ENCODE results near the gene PTCD2.
"Not testable (repeated sequence)": the region's sequence is repeated elsewhere in the genome, so short reads cannot be mapped to it uniquely, and the experiment has no call there.

Gene PTCD2

DNA sequence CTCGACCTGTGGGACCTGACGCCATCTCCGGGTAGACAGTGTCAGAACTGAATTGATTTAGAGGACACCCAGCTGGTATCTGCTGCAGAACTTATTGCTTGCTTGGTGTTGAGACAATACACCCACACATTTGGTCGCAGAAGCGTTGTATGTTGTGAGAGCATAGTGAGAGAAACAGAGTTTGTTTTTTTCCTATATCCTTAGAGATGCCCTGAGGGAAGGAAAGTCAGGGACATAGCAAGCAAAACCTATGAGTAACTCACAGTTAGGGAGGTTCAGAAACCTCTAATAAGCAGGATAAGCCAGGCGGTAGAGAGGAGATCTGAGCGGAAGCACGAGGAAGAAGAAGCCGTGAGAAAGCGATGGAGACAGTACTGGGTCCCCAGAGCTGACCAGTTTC, 59.8 kb downstream of the PTCD2 start:
- no peak for DNase-seq (ENCODE audit: low read depth in 3 of 3)

DNA sequence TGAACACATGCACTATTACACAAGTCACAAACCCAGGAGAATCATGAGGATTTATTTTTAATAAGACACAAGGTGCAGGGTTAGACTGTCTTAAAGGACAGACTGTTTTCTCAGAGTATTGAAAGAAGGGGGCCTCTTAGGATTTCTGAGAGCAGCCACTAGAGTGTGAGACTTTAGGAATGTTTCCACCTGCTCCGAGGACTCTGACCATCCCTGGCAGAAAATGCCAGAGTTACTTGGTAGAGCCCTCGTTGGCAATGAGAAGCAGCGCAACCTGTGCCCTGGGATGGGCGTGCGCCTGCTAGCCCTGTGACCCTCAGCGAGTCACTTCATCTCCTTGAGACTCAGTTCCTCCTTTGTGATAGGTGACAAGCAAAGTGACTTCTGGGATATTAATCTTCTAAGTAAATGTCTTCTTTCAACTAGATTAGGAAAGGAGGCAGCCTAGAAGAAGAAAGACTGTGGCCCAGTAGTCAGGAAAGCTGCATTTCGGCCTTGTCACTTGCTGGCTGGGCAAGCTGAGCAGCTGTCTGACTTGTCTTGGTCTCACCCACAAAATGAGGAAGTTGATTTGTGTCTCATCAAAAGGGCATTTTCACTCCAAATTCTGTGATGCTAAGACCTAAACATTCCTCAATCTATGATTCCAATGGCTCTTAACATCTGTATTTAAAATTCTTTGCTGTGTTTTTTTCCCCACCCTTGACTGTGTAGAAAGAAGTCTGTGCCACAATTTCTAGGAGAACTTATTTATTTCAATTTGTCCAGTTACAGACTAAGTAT, 60.5 kb downstream of the PTCD2 start:
- DNase-seq (ENCODE audit: low read depth in 3 of 3): no peak

DNA sequence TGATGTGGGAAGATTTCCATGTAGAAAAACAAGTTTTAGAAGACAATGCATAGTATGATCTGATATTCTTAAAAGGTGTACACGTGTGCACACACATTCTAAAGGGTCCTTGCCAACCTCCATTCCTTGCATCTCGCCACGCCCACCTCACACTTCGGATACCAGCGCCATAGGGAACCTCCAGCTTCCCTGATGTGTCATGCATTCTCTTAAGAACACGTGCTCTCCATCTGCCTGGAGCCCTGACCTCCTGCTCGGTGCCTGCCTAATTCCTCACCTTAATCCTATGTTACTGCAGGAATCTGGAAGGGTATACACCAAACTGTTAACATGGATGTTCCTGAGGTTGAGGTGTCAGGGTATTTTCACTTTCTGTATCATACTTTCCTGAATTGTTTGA, 63.1 kb downstream of the PTCD2 start:
- DNase-seq (ENCODE audit: low read depth in 3 of 3): no peak

DNA sequence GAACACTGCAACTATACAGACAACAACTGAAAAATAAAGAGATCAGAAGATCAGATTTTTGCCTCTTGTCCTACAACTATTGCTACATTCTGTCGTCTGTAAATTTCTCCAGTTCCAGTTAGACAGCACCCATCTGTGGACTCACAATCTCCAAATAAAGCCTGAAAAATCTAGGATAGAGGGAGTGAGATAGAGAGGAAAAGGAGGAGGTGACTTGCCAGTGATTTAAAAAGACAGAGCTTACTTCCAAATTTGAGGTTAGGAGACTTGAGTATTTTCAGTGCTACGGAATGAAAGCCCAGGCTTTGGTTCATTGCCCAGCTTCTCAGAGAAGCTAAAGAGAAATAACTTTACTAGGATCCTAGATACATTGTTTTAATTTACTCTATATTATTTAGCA, 63.6 kb downstream of the PTCD2 start:
- DNase-seq (ENCODE audit: low read depth in 3 of 3): no peak

DNA sequence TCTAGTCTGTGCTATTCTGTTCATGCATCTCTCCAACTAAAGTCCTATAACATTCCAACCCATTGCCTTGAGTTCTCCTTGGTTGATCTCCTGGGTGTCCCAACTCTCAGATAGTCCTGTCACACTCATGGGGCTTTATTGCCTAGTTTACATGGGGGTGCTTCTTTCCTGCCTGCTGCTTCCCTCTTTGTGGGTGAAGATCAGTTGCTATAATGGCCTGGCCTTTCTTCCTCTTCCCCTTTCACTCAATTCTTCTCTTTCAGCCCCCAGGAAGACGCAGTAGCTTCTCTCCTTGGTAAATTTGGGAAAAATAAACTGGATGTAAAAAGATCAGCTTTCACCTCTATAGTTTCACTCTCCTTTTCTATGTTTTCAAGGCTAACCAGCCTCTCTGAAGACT, 66.5 kb downstream of the PTCD2 start:
- no peak for DNase-seq (ENCODE audit: low read depth in 3 of 3)

DNA sequence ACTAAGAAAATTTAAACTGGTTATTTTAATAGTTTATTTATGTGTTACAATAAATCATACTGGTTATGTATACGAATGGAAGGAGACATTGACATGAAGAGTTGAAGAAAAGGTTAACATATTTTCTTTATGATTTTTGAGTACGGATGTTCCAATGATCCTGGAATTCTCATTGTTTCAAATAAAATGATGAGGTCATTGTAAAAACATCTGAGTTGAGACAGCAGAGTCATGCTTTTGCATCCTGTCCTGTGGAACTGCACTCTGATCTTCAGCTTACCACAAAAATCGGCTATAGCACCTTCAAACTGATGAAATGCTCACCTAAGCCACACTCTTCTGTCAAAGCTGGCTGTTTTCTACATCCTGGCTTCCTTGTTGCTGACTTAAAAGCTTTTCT, 67.8 kb downstream of the PTCD2 start:
- DNase-seq (ENCODE audit: low read depth in 3 of 3): no peak

DNA sequence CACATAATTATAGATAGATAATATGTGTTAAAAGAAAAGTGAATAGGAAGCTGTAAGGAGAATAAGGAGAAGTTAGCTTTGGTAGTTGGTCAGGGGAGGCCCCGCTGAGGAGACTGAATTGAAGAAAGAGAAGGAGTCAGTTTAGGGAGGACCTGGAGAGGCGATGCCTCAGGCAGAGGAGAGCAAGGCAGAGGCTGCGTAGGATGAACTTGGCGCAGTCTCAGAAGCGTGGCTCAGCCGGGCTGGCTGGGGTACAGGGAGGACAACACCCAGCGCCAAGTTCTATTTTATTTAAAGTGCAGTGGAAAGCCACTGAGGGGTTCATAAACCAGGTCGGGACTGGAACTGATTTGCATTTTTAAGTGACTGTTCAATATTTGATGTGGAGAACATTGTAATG, 68.5 kb downstream of the PTCD2 start:
- no peak for DNase-seq (ENCODE audit: low read depth in 3 of 3)

DNA sequence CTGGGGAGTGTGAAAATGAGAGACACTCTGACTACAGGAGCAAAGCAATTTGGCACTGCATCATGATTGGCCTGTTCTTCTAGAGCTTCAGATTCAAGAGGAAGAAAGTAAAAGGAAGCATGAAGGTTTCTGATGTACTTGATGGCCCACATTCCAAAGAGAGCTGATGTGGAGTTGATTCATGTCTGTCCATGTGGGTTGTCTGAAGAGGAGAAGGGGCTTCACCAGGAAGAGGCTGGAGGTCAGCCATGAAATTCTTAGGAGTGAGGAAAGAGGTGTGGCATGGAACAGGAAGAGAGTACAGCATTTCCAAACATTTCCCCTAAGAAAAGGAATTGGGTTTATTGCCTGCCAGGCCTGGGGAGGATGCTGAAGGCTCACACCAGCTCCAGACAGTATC, 70.7 kb downstream of the PTCD2 start:
- no peak for DNase-seq (ENCODE audit: low read depth in 3 of 3)

DNA sequence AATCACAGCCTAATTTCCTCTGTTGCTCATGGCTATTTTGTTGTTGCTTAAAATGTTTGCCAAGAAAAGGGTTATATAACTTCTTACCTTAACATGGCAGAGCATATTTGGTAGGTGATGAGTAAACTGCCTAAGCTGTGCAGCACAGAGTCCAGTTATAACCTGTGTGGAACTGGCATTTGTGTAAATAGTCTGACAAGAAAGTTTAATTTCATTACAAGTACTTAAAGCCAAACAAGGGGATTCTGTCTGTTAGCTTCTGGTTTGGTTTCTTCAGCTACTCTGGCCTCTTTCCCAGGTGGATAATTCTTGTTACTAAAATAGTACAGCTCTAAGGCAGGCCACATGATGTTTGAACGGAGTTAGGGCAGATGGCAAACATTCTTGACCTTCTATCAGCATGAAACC, 72.2 kb downstream of the PTCD2 start:
- DNase-seq (ENCODE audit: low read depth in 3 of 3): no peak

DNA sequence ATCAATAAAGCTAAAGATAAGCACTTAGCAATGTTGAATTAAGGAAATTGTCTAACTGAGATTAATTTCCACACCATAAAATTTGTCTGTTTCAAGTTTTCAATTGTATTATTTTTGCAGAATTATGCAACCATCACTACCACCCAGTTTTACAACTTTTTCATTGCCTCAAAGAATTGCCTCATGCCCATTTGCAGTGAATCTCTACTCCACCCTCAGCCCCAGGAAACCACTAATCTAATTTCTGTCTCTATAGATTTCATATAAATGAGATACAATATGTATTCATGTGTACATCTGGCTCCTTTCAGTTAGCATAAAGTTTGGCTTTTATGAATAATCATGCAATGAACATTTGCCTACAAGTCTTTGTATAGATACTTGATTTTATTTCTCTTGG, 72.9 kb downstream of the PTCD2 start:
- no peak for DNase-seq (ENCODE audit: low read depth in 3 of 3)

DNA sequence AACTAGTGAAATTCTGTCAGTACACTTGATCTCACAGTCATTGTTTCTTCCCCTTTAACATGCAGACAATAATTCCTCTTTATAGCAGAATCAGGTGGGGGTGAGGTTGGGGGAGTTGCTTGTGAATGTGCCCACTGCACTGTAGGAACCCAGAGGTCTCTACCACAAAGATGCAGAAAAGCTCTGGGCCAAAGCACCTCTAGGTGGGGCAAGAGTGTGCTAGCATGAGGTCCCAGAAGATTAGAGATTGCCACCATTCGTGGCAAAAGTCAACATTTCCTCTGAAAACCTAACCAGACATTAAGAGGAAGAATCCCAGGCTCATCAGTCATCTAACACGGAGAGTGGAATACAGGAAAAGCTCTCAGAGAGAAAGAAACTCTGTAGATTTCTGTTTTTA, 74.5 kb downstream of the PTCD2 start:
- DNase-seq (ENCODE audit: low read depth in 3 of 3): no peak

DNA sequence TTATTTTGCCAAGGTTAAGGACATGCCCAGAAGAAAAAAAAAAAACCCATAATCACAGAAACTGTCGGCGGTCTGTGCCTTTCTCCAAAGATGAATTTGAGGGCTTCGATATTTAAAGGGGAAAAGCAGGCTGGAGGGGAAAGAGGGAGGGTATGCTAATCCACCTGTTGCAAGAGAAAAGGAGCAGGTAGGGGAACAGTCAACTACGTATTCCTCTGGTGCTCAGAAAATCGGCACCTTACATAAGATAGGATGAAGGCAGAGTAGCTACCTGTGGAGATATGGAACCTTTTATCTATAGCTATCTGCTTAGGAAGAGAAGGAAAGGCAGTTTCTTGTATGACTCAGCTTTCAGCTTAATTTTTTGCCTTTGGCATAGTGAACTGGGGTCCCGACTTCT, 77.7 kb downstream of the PTCD2 start:
- DNase-seq (ENCODE audit: low read depth in 3 of 3): no peak

DNA sequence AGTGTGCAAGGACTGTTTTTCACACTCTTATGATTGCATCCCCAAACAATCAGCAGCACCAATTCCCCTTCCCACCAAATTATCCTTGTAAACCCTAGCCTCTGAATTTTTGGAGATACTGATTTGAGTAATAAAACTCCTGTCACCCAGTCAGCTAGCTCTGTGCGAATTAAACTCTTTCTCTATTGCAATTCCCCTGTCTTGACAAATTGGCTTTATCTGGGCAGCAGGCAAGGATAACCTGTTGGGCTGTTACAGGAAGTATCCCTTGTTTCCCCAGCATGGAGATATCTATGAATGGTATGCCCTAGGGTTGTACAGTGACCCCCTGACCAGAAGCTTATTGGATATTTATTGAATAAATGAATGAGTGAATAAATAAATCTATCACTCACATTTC, 80.8 kb downstream of the PTCD2 start:
- no peak for DNase-seq (ENCODE audit: low read depth in 3 of 3)

DNA sequence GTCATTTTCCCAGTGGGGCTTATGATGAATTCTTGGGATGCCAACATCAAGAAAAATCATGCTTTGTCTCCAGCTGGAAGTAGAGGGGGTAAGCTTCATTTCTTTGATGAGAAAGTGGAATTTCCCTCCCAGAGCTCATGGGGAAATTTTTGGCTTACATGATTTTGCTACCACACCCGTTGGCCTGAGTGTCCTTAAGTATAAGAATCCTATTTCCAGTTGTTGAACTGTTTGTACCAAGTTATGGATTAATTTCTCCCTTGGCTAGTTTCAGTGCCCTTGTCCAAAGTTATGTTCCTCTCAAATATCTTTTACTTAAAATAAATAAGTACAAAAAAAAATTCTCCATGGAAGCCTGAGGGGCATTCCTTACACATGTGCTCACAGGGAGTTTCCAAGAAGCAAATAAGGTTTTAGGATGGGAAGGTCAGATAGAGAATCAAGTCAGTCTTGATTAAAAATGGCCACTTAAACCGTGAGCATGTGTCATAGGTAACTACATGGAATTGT, 82.3 kb downstream of the PTCD2 start:
- DNase-seq (ENCODE audit: low read depth in 3 of 3): no peak

DNA sequence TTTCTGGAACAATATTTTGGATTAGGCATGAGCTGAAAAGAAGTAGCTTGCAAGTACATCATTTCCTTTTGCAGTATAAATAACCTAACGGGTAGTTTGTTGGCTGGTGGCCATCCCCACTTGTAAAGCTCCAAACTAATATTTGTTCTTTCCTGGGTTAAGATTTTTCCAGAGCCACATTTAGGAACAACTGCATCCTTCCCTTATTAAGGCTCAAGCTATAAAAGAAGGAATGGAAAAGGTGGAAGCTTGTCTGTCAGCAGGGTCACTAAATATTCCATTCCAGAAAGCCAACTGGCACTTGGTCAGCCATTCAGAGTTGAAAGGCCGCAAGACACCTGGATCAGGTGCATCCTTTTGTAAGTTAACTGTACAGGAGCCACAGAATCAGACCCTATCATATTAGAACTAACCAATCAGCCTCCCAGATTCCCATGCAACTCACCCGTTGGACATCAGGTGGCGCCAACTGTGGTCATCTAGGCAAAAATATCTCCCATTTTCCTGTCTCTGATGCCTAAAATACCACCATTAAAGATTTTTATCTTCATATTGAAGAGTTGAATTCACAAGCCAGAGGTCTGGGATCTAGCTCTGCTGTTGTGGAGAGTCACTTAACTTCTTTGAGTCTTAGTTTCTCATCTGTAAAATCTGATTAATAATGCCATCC, 82.9 kb downstream of the PTCD2 start:
- DNase-seq (ENCODE audit: low read depth in 3 of 3): no peak

DNA sequence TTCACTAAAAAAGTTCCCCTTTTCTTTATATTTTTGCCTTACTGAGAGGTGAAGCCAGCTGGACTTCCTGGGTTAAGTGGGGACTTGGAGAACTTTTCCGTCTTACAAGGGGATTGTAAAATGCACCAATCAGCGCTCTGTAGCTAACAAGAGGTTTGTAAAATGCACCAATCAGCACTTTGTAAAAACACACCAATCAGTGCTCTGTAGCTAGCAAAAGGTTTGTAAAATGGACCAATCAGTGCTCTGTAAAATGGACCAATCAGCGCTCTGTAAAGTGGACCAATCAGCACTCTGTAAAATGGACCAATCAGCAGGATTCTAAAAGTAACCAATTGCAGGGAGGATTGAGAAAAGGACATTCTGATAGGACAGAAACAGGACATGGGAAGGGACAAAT, 84.6 kb downstream of the PTCD2 start:
- not testable (repeated sequence) for DNase-seq (ENCODE audit: low read depth in 3 of 3)

DNA sequence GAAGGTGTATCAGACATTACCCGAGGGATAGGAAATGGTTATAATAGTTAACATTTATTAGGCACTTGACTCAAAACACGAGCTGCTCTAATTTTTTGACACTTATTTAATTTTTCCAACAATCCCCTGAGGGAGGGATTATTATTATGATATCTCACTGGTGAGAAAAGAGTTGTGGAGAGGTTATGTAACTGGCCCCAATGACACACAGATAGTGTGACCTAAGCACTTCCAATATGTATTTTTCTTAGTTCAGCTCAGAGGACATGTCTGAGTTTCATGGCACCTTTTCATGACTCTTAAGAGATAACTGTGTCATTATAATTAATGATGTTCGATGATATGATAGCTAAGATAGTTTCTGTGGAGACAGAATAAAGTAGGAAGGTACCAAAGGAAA, 86.9 kb downstream of the PTCD2 start:
- no peak for DNase-seq (ENCODE audit: low read depth in 3 of 3)

DNA sequence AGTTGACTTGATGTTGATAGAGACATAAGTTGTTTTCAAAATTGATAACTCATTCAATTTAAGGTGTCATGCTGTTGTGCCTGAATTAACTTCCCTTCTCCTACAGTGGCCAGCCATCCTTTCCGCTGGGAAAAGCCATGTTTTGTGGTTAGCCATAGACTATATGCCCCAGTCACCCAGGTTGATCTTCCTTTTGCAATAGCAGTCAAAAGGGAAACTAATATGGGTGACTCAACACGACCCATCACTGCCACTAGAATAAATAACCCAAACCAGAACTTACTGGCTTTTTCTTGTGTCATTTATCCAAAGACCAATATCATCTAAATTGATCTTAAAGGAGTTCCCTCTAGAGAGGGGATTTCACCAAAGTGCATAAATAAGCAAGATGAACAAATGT, 87.4 kb downstream of the PTCD2 start:
- DNase-seq (ENCODE audit: low read depth in 3 of 3): no peak

DNA sequence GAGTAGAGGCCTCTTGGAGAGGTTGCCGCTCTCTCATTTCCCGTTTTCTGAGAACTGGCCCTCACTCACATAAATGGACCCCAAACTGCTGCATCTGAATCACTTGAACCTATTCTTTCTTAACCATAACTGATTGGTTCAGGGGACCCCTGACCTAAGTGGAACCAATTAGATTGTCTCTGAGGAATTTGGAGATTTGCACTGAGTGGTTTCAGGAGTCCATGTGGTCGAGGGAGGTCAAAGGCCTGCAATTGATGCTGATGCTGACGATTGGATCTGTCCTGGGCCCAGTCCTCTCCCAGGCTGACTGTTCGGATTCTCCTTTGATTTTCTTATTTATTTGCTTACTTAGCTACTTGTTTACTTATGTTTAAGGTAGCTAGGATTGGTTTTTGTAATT, 88.0 kb downstream of the PTCD2 start:
- DNase-seq (ENCODE audit: low read depth in 3 of 3): no peak

DNA sequence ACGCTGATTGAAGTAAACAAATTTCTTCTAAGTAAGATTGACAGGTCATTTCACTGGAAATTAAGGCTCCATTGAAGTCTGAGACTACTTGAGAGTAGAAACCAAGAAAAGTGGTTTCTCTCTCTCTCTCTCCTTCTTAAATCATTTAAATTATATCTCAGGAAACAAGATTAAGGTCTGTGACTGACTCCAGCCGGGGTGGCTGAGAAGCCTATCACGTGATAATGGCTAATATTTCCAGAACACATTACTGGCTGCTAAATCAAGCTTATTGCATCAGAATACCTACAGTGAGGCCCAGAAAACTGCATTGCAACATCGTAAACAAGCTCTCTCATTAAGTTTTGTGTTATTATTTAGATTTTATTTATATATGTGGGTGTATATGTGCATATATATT, 88.4 kb downstream of the PTCD2 start:
- DNase-seq (ENCODE audit: low read depth in 3 of 3): no peak

DNA sequence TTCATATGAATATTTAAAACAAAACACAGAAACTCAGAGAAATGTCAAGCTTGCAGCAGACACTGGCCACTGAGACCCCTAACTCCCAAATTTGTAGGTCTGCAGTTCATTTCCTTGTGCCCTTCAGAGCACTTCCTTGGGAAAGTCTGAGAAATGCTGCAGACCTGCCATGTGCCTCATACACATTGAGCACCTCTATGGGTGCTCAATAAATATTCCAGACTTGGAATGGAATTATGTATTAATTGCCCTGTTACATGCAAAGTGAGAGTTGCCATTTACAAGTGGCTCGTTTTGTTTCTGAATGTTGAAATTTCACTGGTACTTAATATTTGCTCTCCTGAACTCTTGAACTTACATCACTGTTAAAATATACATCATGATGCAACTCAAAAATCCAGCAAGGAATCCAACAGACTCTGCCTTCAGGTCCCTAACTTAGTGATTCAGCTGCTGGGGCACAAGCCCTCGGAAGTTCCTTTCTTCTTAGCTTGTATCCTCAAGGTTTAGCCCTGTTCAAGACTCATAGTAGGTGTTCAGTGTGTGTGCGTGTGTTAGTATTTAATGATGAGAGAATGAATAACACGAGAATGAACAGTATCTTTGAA, 90.6 kb downstream of the PTCD2 start:
- DNase-seq (ENCODE audit: low read depth in 3 of 3): no peak

DNA sequence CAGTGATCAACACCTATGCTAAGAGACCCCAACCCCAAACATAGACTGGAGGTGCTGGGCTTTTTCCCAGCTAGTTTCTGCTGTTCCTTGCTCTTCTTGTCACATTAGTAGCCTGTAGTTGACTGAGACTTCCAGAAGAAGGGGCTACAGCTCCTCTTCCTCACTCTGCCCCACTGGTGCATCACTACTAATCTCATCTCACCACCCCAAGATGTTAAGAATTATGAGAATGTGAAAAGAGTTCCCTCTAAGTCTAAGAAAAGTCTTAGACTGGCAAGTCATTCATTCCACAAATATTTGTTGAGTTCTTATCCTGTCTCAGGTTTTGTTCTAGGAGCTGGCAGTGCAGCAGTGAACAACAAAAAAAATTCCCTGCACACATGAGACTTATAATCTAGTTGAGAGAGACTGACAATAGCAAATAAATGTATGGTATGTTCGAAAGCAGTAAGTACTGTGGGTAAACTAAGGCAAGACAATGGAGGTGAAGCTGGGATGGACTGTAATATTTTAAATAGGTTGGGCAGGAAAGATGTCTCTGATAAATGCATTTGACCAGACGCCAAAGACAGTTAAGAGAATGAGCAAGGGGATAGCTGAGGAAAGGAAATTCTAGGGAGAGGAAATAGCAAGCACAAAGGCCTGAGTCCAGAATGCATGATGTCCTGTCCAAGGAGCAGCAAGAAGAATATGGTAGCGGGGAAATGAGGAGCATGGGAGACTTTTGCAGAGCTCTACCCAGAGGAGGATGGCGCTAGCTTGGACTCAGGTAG, 92.3 kb downstream of the PTCD2 start:
- DNase-seq (ENCODE audit: low read depth in 3 of 3): no peak
